Liver (tissue), 9 donors: Measurements from ENCODE around the gene XDH. TPM values are rescaled to one million over a fixed set of nuclear protein-coding genes. Genes with fewer than 3 reads are reported as not detected.

Experiments used
- DNase-seq: peaks from one replicate; pipeline ENCODE4 v3.0.0-alpha.2; 2017; ENCODE audit warnings: low spot score
- H3K27ac ChIP-seq, 2 donors: one replicate each; pipeline ENCODE4 v1.7.0; 2013; ENCODE audit warnings: inconsistent platforms in 2 of 2, low read length in 2 of 2, control low read depth in 1 of 2, low read depth in 1 of 2, mild to moderate bottlenecking in 1 of 2
- H3K27me3 ChIP-seq, 4 donors: one replicate each; pipeline versions ENCODE4 v1.6.1 to v1.7.0; 2013; ENCODE audit warnings: low read length in 3 of 4, inconsistent platforms in 1 of 4, mild to moderate bottlenecking in 1 of 4, moderate library complexity in 1 of 4; ENCODE audit not compliant: control insufficient read depth in 4 of 4, insufficient read depth in 4 of 4
- H3K36me3 ChIP-seq, 4 donors: one replicate each; pipeline versions ENCODE4 v1.6.1 to v1.7.0; 2013; ENCODE audit warnings: low read length in 3 of 4, mild to moderate bottlenecking in 3 of 4, low read depth in 1 of 4, moderate library complexity in 1 of 4; ENCODE audit not compliant: control insufficient read depth in 4 of 4, insufficient read depth in 3 of 4
- H3K4me1 ChIP-seq, 4 donors: one replicate each; pipeline versions ENCODE4 v1.6.1 to v1.7.0; 2013; ENCODE audit warnings: low read length in 3 of 4, mild to moderate bottlenecking in 3 of 4, moderate library complexity in 1 of 4; ENCODE audit not compliant: control insufficient read depth in 4 of 4, insufficient read depth in 4 of 4
- H3K4me3 ChIP-seq, 3 donors: one replicate each; pipeline versions ENCODE4 v1.6.1 to v1.7.0; 2013; ENCODE audit warnings: low read length in 3 of 3, control low read depth in 1 of 3, low read depth in 1 of 3, mild to moderate bottlenecking in 1 of 3
- H3K9ac ChIP-seq, 2 donors: one replicate each; pipeline ENCODE4 v1.7.0; 2013; ENCODE audit warnings: low read length in 2 of 2, mild to moderate bottlenecking in 2 of 2, moderate library complexity in 2 of 2, control low read depth in 1 of 2, low read depth in 1 of 2
- H3K9me3 ChIP-seq, 4 donors: one replicate each; pipeline versions ENCODE4 v1.6.1 to v1.7.0; 2013; ENCODE audit warnings: low read length in 3 of 4; ENCODE audit not compliant: control insufficient read depth in 4 of 4
- CTCF ChIP-seq: fragments of 150-350 bp; IDR thresholded peaks from 2 replicates; pipeline ENCODE4 v1.5.1; 2017; ENCODE audit warnings: improper control_type of control experiment, low read depth, low read length; ENCODE audit not compliant: missing input control
- HNF4G ChIP-seq: IDR thresholded peaks from 2 replicates; pipeline ENCODE4 v1.6.1; 2016; ENCODE audit warnings: antibody characterized with exemption
- NR2F2 ChIP-seq: IDR thresholded peaks from 2 replicates; pipeline ENCODE4 v1.6.1; 2016; ENCODE audit warnings: antibody characterized with exemption
- RAD21 ChIP-seq, 2 donors: IDR thresholded peaks; 2 replicates each; pipeline ENCODE4 v1.6.1; 2016; ENCODE audit warnings: antibody characterized with exemption in 2 of 2, mild to moderate bottlenecking in 2 of 2
- RXRA ChIP-seq, 2 donors: IDR thresholded peaks; 2 replicates each; pipeline ENCODE4 v1.6.1; 2017 to 2018; ENCODE audit warnings: antibody characterized with exemption in 2 of 2, mild to moderate bottlenecking in 1 of 2
- TAF1 ChIP-seq: conservative IDR thresholded peaks from 2 replicates; pipeline ENCODE4 v1.6.1; 2016; ENCODE audit warnings: antibody characterized with exemption, mild to moderate bottlenecking
- YY1 ChIP-seq: IDR thresholded peaks from 2 replicates; pipeline ENCODE4 v1.6.1; 2016; ENCODE audit warnings: antibody characterized with exemption, mild to moderate bottlenecking
- WGBS: extraction: QIAGEN DNeasy Blood & Tissue Kit; methylation state at CpG from one replicate; pipeline ENCODE4 v1.1.7; 2013; 5-methylcytosine and 5-hydroxymethylcytosine counted together
- polyA plus RNA-seq, 2 donors: library from polyadenylated mRNA; stranded (reverse) in 1 of 2; unstranded in 1 of 2; fragments of 200-250 nt in 1 of 2; fragments of >200 nt in 1 of 2; fragmentation: Nextera tagmentation in 1 of 2; extraction: Ambion mirVana in 1 of 2; gene quantifications; one replicate each; pipeline versions ENCODE4 v1.2.1 to v1.2.3, GENCODE V29; 2013 to 2015
- total RNA-seq, 2 donors: library from RNA; depleted of rRNA; stranded (reverse); fragments of >200 nt; gene quantifications; one replicate each; pipeline ENCODE4 v1.2.3, GENCODE V29; 2014
- TF ChIP-seq, protein P1 (sequence below): IDR thresholded peaks from 2 replicates; pipeline ENCODE4 v1.6.1; 2016; ENCODE audit warnings: antibody characterized with exemption
- TF ChIP-seq, protein P2 (sequence below): IDR thresholded peaks from 2 replicates; pipeline ENCODE4 v1.6.1; 2016; ENCODE audit warnings: antibody characterized with exemption, mild to moderate bottlenecking
- donor health status: healthy.
- donor health status: healthy.
- donor health status: healthy.
- donor health status: healthy.
- donor health status: healthy.

The XDH gene
- total and polyA plus RNA-seq, 4 donors = 6.8 to 76.6 (median 12.0) TPM

- TF ChIP-seq CTCF (no peak), HNF4G (no peak), TAF1 (no peak)
Observed at GRCh38 chr2:31294196-31294595, 120.3 kb downstream of the XDH start (continued).

DNA sequence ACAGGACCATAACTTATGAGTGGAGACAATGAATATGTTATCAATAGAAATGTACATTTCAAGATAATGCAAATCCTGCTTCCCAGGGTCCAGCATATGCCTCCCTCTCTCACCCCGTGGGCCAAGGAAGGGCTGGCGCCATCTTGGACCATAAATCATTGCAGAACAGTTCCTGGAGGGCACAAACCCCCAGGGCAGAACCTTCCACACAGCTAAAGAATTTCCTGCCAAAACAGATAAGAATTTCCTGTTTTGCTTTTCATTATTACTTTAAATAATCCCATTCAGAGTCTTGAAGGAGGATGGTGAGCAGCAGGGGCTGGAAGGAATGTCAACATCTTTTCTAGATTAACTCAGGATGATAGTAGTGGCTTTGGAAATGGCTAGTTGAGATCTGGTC, 126.9 kb downstream of the XDH start:
- no peak for DNase-seq
- no peaks in the 10 kb centered on the region for H3K27me3 ChIP-seq
- H3K36me3 ChIP-seq = no peaks in the 10 kb centered on the region
- WGBS = 66% methylated on average over 2 of the region's 2 CpGs
- H3K4me3 ChIP-seq = no peak overlapping the region
- no peak overlapping the region for H3K27ac ChIP-seq
- no peak overlapping the region for H3K9ac ChIP-seq
- H3K4me1 ChIP-seq = no peaks in the 10 kb centered on the region
- H3K9me3 ChIP-seq = no peaks in the 10 kb centered on the region
- TF ChIP-seq NR2F2 (peak; percentile 43), YY1 (peak; percentile 25), TAF1 (no peak), RAD21 (IDR thresholded peaks at IDR 0.05) (no peak)

DNA sequence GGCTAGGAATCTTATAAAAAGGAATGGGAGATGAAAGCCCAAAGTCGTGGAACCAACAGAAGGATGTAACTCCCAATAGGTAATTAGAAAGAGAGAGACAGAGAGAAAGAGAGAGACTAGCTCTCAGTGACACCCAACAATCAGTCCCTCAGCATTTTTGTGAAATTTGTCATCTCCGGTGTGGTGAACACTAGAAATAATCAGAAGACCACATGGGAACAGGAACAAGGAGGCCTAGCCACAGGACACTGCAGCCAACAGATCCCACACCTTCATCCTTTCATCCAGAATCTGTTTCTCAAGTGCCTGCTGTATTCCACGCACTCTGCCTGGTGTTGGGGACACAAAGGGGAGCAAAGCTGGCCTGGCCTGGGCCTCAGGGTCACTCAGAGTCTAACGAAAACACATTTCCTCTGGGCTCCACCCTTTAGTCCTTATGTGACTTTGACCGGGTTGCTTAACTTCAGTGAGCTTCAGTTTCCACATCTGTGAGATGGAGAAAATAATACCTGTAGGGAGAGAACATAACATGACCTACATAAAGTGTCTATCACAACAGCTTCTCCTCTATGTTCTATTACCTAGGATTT, 127.5 kb downstream of the XDH start:
- 73% methylated on average over 5 of the region's 5 CpGs for WGBS
- Histone ChIP-seq H3K4me1 (no peaks in the 10 kb centered on the region), H3K27ac (no peak overlapping the region), H3K4me3 (no peak overlapping the region), H3K27me3 (no peaks in the 10 kb centered on the region), H3K9ac (no peak overlapping the region), H3K9me3 (no peaks in the 10 kb centered on the region), H3K36me3 (no peaks in the 10 kb centered on the region)
- TF ChIP-seq, protein P1, sequence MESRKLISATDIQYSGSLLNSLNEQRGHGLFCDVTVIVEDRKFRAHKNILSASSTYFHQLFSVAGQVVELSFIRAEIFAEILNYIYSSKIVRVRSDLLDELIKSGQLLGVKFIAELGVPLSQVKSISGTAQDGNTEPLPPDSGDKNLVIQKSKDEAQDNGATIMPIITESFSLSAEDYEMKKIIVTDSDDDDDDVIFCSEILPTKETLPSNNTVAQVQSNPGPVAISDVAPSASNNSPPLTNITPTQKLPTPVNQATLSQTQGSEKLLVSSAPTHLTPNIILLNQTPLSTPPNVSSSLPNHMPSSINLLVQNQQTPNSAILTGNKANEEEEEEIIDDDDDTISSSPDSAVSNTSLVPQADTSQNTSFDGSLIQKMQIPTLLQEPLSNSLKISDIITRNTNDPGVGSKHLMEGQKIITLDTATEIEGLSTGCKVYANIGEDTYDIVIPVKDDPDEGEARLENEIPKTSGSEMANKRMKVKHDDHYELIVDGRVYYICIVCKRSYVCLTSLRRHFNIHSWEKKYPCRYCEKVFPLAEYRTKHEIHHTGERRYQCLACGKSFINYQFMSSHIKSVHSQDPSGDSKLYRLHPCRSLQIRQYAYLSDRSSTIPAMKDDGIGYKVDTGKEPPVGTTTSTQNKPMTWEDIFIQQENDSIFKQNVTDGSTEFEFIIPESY = no peak
- no peak for TF ChIP-seq RXRA (IDR thresholded peaks at IDR 0.05)
- no peak for TF ChIP-seq CTCF
- TF ChIP-seq, protein P2, sequence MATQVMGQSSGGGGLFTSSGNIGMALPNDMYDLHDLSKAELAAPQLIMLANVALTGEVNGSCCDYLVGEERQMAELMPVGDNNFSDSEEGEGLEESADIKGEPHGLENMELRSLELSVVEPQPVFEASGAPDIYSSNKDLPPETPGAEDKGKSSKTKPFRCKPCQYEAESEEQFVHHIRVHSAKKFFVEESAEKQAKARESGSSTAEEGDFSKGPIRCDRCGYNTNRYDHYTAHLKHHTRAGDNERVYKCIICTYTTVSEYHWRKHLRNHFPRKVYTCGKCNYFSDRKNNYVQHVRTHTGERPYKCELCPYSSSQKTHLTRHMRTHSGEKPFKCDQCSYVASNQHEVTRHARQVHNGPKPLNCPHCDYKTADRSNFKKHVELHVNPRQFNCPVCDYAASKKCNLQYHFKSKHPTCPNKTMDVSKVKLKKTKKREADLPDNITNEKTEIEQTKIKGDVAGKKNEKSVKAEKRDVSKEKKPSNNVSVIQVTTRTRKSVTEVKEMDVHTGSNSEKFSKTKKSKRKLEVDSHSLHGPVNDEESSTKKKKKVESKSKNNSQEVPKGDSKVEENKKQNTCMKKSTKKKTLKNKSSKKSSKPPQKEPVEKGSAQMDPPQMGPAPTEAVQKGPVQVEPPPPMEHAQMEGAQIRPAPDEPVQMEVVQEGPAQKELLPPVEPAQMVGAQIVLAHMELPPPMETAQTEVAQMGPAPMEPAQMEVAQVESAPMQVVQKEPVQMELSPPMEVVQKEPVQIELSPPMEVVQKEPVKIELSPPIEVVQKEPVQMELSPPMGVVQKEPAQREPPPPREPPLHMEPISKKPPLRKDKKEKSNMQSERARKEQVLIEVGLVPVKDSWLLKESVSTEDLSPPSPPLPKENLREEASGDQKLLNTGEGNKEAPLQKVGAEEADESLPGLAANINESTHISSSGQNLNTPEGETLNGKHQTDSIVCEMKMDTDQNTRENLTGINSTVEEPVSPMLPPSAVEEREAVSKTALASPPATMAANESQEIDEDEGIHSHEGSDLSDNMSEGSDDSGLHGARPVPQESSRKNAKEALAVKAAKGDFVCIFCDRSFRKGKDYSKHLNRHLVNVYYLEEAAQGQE = no peak
- DNase-seq = no peak
